B cell (primary cell): ENCODE measurements around the gene KREMEN2. TPM values are rescaled to one million over a fixed set of nuclear protein-coding genes. Genes with fewer than 3 reads are reported as not detected.

Experiments used
- ATAC-seq: fragments of 200-7000 bp; cut with Tn5 transposase; one replicate; pipeline ENCODE4 v1.10.0; 2021; ENCODE audit warnings: low read depth, mild to moderate bottlenecking, moderate number of reproducible peaks, moderate library complexity
- CTCF ChIA-PET: fragments of 350-600 bp; sonication (Branson Sonifier 250); formaldehyde crosslinking; loops from one replicate; lab custom pipeline; 2021; ENCODE audit warnings: antibody characterized with exemption, inconsistent platforms; lab: Charles Lee
- POLR2A ChIA-PET: fragments of 350-600 bp; sonication (Branson Sonifier 250); formaldehyde crosslinking; loops from one replicate; lab custom pipeline; 2021; ENCODE audit warnings: antibody characterized with exemption; lab: Charles Lee
- DNase-seq: peaks from one replicate; pipeline ENCODE4 v3.0.0; 2013
- H2AFZ ChIP-seq: 2 replicates; pipeline ENCODE4 v1.6.1; 2012; ENCODE audit warnings: mild to moderate bottlenecking, low read depth, low read length; ENCODE audit not compliant: insufficient read depth, poor library complexity, severe bottlenecking
- H3K27ac ChIP-seq, 2 donors: 1 replicate in 1 of 2; 2 replicates in 1 of 2; pipeline ENCODE4 v1.5.1; 2012 to 2013; ENCODE audit warnings: low read length in 2 of 2, mild to moderate bottlenecking in 2 of 2, moderate library complexity in 1 of 2
- H3K27me3 ChIP-seq, 4 experiments: fragments of 200-600 bp in 1 of 4; sonication (generic) in 1 of 4; replicated peaks in 1 of 4; 1 replicate in 2 of 4; 2 replicates in 2 of 4; pipeline versions ENCODE4 v1.6.1 to v1.7.0; 2013 to 2016; ENCODE audit warnings: low read length in 3 of 4, mild to moderate bottlenecking in 2 of 4, mixed read lengths in 1 of 4, moderate library complexity in 1 of 4; ENCODE audit not compliant: insufficient read depth in 4 of 4, control insufficient read depth in 3 of 4; ENCODE audit errors: control extremely low read depth in 1 of 4
- H3K36me3 ChIP-seq, 2 experiments: replicated peaks in 1 of 2; 1 replicate in 1 of 2; 2 replicates in 1 of 2; pipeline versions ENCODE4 v1.6.1 to v1.7.1; 2013; ENCODE audit warnings: low read length in 1 of 2; ENCODE audit not compliant: insufficient read depth in 2 of 2, control insufficient read depth in 1 of 2; ENCODE audit errors: control extremely low read depth in 1 of 2, extremely low read depth in 1 of 2
- H3K4me1 ChIP-seq, 2 donors: fragments of 200-600 bp in 1 of 2; sonication (generic) in 1 of 2; 1 replicate in 1 of 2; 2 replicates in 1 of 2; pipeline versions ENCODE4 v1.5.1 to v1.6.1; 2013 to 2017; ENCODE audit warnings: low read length in 2 of 2; ENCODE audit not compliant: control insufficient read depth in 2 of 2, insufficient read depth in 2 of 2
- H3K4me2 ChIP-seq: replicated peaks from 2 replicates; pipeline ENCODE3; 2012; ENCODE audit warnings: mild to moderate bottlenecking, low read depth, low read length; ENCODE audit not compliant: poor library complexity, severe bottlenecking
- H3K4me3 ChIP-seq, 5 experiments: fragments of 200-600 bp in 1 of 5; sonication (generic) in 1 of 5; 1 replicate in 3 of 5; 2 replicates in 2 of 5; pipeline versions ENCODE4 v1.5.1 to v1.7.0; 2011 to 2016; ENCODE audit warnings: low read length in 4 of 5, mild to moderate bottlenecking in 4 of 5, low read depth in 2 of 5, control low read depth in 1 of 5, moderate library complexity in 1 of 5; ENCODE audit not compliant: insufficient read depth in 1 of 5; ENCODE audit errors: control extremely low read depth in 1 of 5, extremely low read depth in 1 of 5
- H3K79me2 ChIP-seq: fragments of 200-600 bp; sonication (generic); one replicate; pipeline ENCODE4 v1.6.0; 2016; ENCODE audit warnings: low read length; ENCODE audit not compliant: control insufficient read depth, insufficient read depth
- H3K9ac ChIP-seq: fragments of 200-600 bp; sonication (generic); 2 replicates; pipeline ENCODE4 v1.6.1; 2017; ENCODE audit warnings: mild to moderate bottlenecking, low read length, moderate library complexity
- H3K9me3 ChIP-seq, 3 donors: one replicate each; pipeline versions ENCODE4 v1.6.1 to v1.7.1; 2013; ENCODE audit warnings: low read length in 2 of 3; ENCODE audit not compliant: control insufficient read depth in 2 of 3, insufficient read depth in 1 of 3; ENCODE audit errors: control extremely low read depth in 1 of 3
- H4K20me1 ChIP-seq: 2 replicates; pipeline ENCODE4 v1.6.0; 2012; ENCODE audit warnings: mild to moderate bottlenecking, low read length; ENCODE audit not compliant: insufficient read depth, control insufficient read depth, poor library complexity, severe bottlenecking
- H3K27ac Mint-ChIP-seq: one replicate; pipeline ENCODE4 v1.8.0; 2021; ENCODE audit warnings: mixed read lengths
- H3K27me3 Mint-ChIP-seq: one replicate; pipeline ENCODE4 v1.8.0; 2021; ENCODE audit warnings: mixed read lengths
- H3K4me1 Mint-ChIP-seq: one replicate; pipeline ENCODE4 v1.8.0; 2021; ENCODE audit warnings: mixed read lengths
- H3K4me3 Mint-ChIP-seq: one replicate; pipeline ENCODE4 v1.8.0; 2021; ENCODE audit warnings: mixed read lengths
- H3K9me3 Mint-ChIP-seq: one replicate; pipeline ENCODE4 v1.8.0; 2022; ENCODE audit warnings: mixed read lengths; ENCODE audit not compliant: insufficient read depth
- CTCF ChIP-seq: fragments of 200-600 bp; IDR thresholded peaks from one replicate; pipeline ENCODE4 v1.8.0; 2022; ENCODE audit warnings: antibody characterized with exemption, mild to moderate bottlenecking
- EZH2 ChIP-seq: IDR thresholded peaks from 2 replicates; pipeline ENCODE4 v1.6.1; 2012; ENCODE audit warnings: borderline replicate concordance, low read depth, mild to moderate bottlenecking, moderate library complexity, low read length; ENCODE audit not compliant: insufficient read depth, poor library complexity, severe bottlenecking
- WGBS: methylation state at CpG from one replicate; pipeline ENCODE4 v1.1.5; 2013; ENCODE audit warnings: missing lambda C conversion rate; ENCODE audit not compliant: insufficient coverage; 5-methylcytosine and 5-hydroxymethylcytosine counted together
- intact Hi-C: fragments of 100-400 bp; cut with micrococcal nuclease; formaldehyde crosslinking; loops from one replicate; pipeline ENCODE4 v1.10.0; 2022
- polyA plus RNA-seq: library from polyadenylated mRNA; depleted of rRNA; stranded (reverse); fragments of >200 nt; gene quantifications from 2 replicates; pipeline ENCODE4 v1.2.3, GENCODE V29; 2012
- total RNA-seq, 2 donors: library from RNA; stranded (reverse); fragments of 120-200 nt in 1 of 2; gene quantifications; 1 replicate in 1 of 2; 2 replicates in 1 of 2; pipeline versions ENCODE4 v1.2.3 to v1.2.4, GENCODE V29; 2013 to 2022

Gene KREMEN2
- total and polyA plus RNA-seq, 2 donors (not counting 1 experiment from before 2014, with no cell fraction given) = 0.17 to 1.1 TPM

DNA sequence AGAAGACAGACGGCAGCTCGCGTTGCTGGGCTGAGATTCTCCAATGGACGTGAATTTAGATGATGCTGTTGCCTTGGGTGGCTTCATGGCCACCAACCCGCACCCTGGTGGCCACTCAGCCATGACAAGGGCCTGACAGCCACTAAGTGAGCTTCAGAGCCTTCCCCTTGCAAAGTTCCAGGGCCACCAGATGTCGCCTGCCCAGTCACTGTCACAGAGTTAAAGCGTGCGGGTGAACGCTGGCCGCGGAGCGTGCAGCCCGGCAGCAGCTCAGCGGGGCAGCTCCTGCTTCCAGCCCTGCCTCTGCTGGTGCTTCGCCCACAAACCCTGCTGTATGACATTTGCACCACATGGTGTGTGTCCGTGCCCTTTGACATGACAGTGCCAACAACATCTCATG, 13.3 kb upstream of the KREMEN2 start:
- ChIA-PET POLR2A (no interaction called here), CTCF (interaction anchor here (3.2 kb wide), 1 partner anchor 11 kb away, joined by 9 read pairs; no protein-coding TSS in a partner anchor)
- Histone ChIP-seq H3K9ac (no peak overlapping the region), H4K20me1 (no peaks in the 10 kb centered on the region), H3K79me2 (no peaks in the 10 kb centered on the region), H3K27me3 (peaks cover 0 to 13% (median 1%) of the 10 kb centered on the region in 4 experiments), H3K4me2 (no peak overlapping the region), H3K27ac (no peak overlapping the region), H3K4me1 (peaks cover 10 to 20% of the 10 kb centered on the region in 2 donors), H3K4me3 (no peak overlapping the region), H3K9me3 (no peaks in the 10 kb centered on the region), H3K36me3 (peaks cover 0 to 3% of the 10 kb centered on the region in 2 experiments), H2AFZ (no peak overlapping the region)
- DNase-seq (no peak), ATAC-seq (no peak)
- Mint-ChIP-seq H3K27me3 (no peaks in the 10 kb centered on the region), H3K4me1 (no peaks in the 10 kb centered on the region), H3K27ac (no peak overlapping the region), H3K4me3 (no peak overlapping the region), H3K9me3 (no peaks in the 10 kb centered on the region)
- intact Hi-C loops = no loop called here
- WGBS = 67% methylated on average over 15 of the region's 16 CpGs
- TF ChIP-seq EZH2 (no peak), CTCF (no peak)

DNA sequence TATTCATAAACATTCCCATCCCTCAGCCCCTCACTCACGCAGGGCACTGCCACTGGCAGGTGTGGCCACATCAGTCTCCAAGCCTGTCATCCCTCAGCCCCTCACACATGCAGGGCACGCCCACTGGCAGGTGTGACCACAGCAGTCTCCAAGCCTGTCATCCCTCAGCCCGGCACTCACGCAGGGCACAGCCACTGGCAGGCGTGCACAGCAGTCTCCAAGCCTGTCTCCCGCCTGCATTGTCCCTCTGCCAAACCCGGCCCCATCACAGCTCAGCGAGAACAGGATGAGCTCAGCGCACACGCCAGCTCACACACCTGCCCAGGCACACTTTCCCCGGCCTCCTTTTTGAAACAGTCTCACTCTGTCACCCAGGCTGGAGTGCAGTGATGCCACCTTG, 11.4 kb upstream of the KREMEN2 start:
- Mint-ChIP-seq H3K9me3 (no peaks in the 10 kb centered on the region), H3K27ac (no peak overlapping the region), H3K4me1 (no peaks in the 10 kb centered on the region), H3K4me3 (no peak overlapping the region), H3K27me3 (peaks cover 14% of the 10 kb centered on the region)
- H4K20me1 ChIP-seq = no peaks in the 10 kb centered on the region
- peaks cover 0 to 3% of the 10 kb centered on the region in 2 experiments for H3K36me3 ChIP-seq
- no peaks in the 10 kb centered on the region for H3K79me2 ChIP-seq
- ATAC-seq (no peak), DNase-seq (no peak)
- WGBS = 63% methylated on average over 11 of the region's 11 CpGs
- H3K27me3 ChIP-seq = peaks cover 0 to 28% (median 5%) of the 10 kb centered on the region in 4 experiments
- ChIA-PET CTCF (interaction anchor here (0.9 to 3.2 kb wide), 2 partner anchors 9 to 26 kb away, joined by 4 to 9 read pairs; no protein-coding TSS in a partner anchor), POLR2A (interaction anchor here (0.6 to 0.7 kb wide), 3 partner anchors 623 to 1474 kb away, joined by 3 to 5 read pairs (median 4); partner anchors contain the start of gene HAGH)
- no peak for TF ChIP-seq CTCF
- TF ChIP-seq EZH2 = no peak
- H3K4me3 ChIP-seq = no peak overlapping the region
- peaks cover 13 to 26% of the 10 kb centered on the region in 2 donors for H3K4me1 ChIP-seq
- no peak overlapping the region for H3K4me2 ChIP-seq
- H3K9me3 ChIP-seq = peaks cover 0 to 3% (median 0%) of the 10 kb centered on the region in 3 donors
- intact Hi-C loops = no loop called here
- H2AFZ ChIP-seq = no peak overlapping the region
- no peak overlapping the region for H3K27ac ChIP-seq
- H3K9ac ChIP-seq = no peak overlapping the region
